GM23248 (cell line): ENCODE results near the gene DENND2A.

Experiments
- EZH2 ChIP-seq: fragments of 200-600 bp; sonication (generic); IDR thresholded peaks from 2 replicates; pipeline ENCODE4 v1.6.1; 2018; ENCODE audit warnings: antibody characterized with exemption, mild to moderate bottlenecking; ENCODE audit not compliant: insufficient read depth, poor library complexity, severe bottlenecking
- EZH2phosphoT487 ChIP-seq: fragments of 200-600 bp; sonication (generic); IDR thresholded peaks from 2 replicates; pipeline ENCODE4 v1.6.1; 2018; ENCODE audit warnings: antibody characterized with exemption, moderate library complexity, mild to moderate bottlenecking, low read depth; ENCODE audit not compliant: insufficient read depth

- TF ChIP-seq EZH2phosphoT487 (no peak), EZH2 (no peak)
Measured at GRCh38 chr7:140631602-140632001, 9.0 kb downstream of the DENND2A start.
